Colonic mucosa (tissue), 4 donors: ENCODE results near the gene ITGB8. TPM values are rescaled to one million over a fixed set of nuclear protein-coding genes. Genes with fewer than 3 reads are reported as not detected.
A peak's percentile ranks its signal among the peaks of the same experiment; 100 is the strongest.

Experiments used
- DNase-seq: peaks from one replicate; pipeline ENCODE4 v3.0.0-alpha.2; 2020
- H3K27ac ChIP-seq: fragments of 200-600 bp; one replicate; pipeline ENCODE4 v1.8.0; 2021
- H3K27me3 ChIP-seq: fragments of 200-600 bp; one replicate; pipeline ENCODE4 v1.8.0; 2021
- H3K36me3 ChIP-seq: fragments of 200-600 bp; one replicate; pipeline ENCODE4 v1.8.0; 2021
- H3K4me1 ChIP-seq: fragments of 200-600 bp; one replicate; pipeline ENCODE4 v1.8.0; 2021; ENCODE audit warnings: mild to moderate bottlenecking
- H3K4me3 ChIP-seq: fragments of 200-600 bp; one replicate; pipeline ENCODE4 v1.8.0; 2021
- H3K9ac ChIP-seq, 2 donors: one replicate each; pipeline ENCODE4 v1.7.0; 2013; ENCODE audit warnings: control low read depth in 2 of 2, low read depth in 2 of 2, low read length in 2 of 2
- H3K9me3 ChIP-seq: fragments of 200-600 bp; one replicate; pipeline ENCODE4 v1.8.0; 2021
- intact Hi-C: fragments of 100-400 bp; cut with DNase I; formaldehyde crosslinking; loops from one replicate; pipeline ENCODE4 v1.14.1; 2022
- total RNA-seq, 2 donors: library from RNA; stranded (reverse); fragmentation: NEBNext Ultra II Directional in 1 of 2; extraction: Animal tissue kit (Norgen Biotek cat#: 25700) in 1 of 2; gene quantifications; one replicate each; pipeline ENCODE4 v1.2.1, GENCODE V29; 2021
- TF ChIP-seq, protein P1 (sequence below): fragments of 200-600 bp; IDR thresholded peaks from one replicate; pipeline ENCODE4 v1.8.0; 2022; ENCODE audit warnings: antibody characterized with exemption, mild to moderate bottlenecking
- donor health status: healthy.
- donor health status: DM: no; HTN: no; CAD: no.
- donor health status: DM: no; HTN: no; CAD: no.

Gene ITGB8
- total RNA-seq, 2 donors from 2014 or later = 7.3 to 8.1 TPM

DNA sequence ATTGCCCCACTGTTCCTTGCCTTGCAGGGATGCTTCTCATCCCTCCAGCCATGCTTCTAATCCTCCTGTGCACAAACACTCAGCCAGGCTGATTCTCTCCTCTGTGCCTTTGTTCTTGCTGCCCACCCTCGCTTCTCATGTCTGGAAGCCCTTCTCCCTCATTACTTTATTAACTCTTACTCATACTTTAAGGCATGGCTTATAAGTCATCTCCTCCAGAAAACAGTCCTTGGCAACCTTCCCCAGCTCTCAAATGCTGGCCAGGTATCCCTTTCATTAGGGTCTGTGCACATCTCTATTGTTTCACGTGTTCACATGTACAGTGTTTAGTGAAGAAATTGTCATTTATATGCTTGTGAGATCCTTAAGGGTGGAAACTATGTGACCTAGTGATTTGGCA, 62.9 kb downstream of the ITGB8 start:
- Histone ChIP-seq H3K27ac (no peak overlapping the region), H3K9me3 (no peaks in the 10 kb centered on the region), H3K4me3 (no peak overlapping the region), H3K36me3 (no peaks in the 10 kb centered on the region), H3K27me3 (no peaks in the 10 kb centered on the region), H3K9ac (no peak overlapping the region), H3K4me1 (no peaks in the 10 kb centered on the region)
- TF ChIP-seq, protein P1, sequence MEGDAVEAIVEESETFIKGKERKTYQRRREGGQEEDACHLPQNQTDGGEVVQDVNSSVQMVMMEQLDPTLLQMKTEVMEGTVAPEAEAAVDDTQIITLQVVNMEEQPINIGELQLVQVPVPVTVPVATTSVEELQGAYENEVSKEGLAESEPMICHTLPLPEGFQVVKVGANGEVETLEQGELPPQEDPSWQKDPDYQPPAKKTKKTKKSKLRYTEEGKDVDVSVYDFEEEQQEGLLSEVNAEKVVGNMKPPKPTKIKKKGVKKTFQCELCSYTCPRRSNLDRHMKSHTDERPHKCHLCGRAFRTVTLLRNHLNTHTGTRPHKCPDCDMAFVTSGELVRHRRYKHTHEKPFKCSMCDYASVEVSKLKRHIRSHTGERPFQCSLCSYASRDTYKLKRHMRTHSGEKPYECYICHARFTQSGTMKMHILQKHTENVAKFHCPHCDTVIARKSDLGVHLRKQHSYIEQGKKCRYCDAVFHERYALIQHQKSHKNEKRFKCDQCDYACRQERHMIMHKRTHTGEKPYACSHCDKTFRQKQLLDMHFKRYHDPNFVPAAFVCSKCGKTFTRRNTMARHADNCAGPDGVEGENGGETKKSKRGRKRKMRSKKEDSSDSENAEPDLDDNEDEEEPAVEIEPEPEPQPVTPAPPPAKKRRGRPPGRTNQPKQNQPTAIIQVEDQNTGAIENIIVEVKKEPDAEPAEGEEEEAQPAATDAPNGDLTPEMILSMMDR = no peak
- DNase-seq = no peak
- intact Hi-C loops = no loop called here

DNA sequence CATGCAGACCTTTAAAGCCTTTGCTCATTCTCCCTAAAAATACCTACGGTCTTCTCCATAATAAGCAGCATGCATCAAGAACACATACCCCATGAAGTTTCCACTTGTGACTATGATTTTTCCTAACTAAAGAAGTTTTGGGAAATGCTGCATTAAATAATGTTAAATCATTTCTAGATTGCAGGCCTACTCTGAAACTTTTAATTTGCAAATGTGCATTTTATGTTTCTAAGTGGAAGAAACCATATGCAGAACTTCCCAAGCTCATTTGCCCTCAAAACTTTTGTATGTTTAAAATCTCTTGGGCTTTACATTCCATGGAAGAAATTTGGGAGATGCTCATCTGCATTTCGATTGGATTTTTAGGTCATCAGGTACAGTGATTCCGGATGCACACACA, 63.6 kb downstream of the ITGB8 start:
- TF ChIP-seq, protein P1 = no peak
- DNase-seq = no peak
- no peaks in the 10 kb centered on the region for H3K4me1 ChIP-seq
- no peaks in the 10 kb centered on the region for H3K9me3 ChIP-seq
- no peaks in the 10 kb centered on the region for H3K27me3 ChIP-seq
- no peak overlapping the region for H3K27ac ChIP-seq
- intact Hi-C loops = no loop called here
- no peak overlapping the region for H3K9ac ChIP-seq
- H3K36me3 ChIP-seq = no peaks in the 10 kb centered on the region
- H3K4me3 ChIP-seq = no peak overlapping the region

DNA sequence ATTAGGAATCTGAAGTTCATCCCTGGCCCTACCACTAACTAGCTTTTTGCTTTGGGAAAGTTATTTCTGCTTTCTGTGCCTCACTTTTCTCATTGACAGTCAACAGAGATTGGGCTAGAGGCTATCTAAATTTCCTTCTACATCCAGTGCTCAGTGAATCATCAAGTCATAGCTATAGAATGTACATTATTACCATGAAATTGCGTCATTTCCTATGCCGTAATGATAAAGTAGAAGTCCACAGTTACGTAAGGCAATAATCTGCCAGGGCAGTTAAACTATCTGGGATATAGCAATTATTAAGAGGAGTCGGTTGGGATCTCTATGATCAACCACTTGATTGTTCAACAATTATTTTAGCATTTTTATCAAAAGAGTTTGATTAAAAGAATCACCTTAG, 64.4 kb downstream of the ITGB8 start:
- no peaks in the 10 kb centered on the region for H3K4me1 ChIP-seq
- TF ChIP-seq, protein P1 = no peak
- no peak overlapping the region for H3K27ac ChIP-seq
- intact Hi-C loops = no loop called here
- no peak overlapping the region for H3K9ac ChIP-seq
- no peaks in the 10 kb centered on the region for H3K36me3 ChIP-seq
- H3K27me3 ChIP-seq = no peaks in the 10 kb centered on the region
- no peak for DNase-seq
- no peak overlapping the region for H3K4me3 ChIP-seq
- no peaks in the 10 kb centered on the region for H3K9me3 ChIP-seq

DNA sequence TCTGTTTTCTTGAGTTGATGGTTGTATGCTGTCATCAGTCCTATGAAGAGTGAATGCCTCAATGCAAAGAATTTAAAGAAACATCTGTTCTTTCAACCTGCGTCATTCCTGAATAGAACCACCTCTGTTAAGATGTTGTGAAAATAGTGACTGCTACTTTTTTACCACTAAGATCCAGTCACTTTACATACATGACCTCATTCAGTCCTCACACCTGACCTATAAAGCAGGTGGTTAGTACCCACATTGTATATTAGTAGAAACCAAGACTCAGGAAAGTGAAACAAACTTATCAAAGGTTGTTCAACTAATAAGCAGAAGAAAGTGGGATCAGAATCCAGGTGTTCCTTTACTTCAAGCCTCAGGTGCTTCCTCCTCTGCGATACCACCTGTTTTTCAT, 64.8 kb downstream of the ITGB8 start:
- Histone ChIP-seq H3K9ac (no peak overlapping the region), H3K27me3 (no peaks in the 10 kb centered on the region), H3K36me3 (no peaks in the 10 kb centered on the region), H3K9me3 (no peaks in the 10 kb centered on the region), H3K4me3 (no peak overlapping the region), H3K4me1 (no peaks in the 10 kb centered on the region), H3K27ac (peak overlapping the region; percentile 44)
- intact Hi-C loops = no loop called here
- TF ChIP-seq, protein P1 = no peak
- DNase-seq = no peak

DNA sequence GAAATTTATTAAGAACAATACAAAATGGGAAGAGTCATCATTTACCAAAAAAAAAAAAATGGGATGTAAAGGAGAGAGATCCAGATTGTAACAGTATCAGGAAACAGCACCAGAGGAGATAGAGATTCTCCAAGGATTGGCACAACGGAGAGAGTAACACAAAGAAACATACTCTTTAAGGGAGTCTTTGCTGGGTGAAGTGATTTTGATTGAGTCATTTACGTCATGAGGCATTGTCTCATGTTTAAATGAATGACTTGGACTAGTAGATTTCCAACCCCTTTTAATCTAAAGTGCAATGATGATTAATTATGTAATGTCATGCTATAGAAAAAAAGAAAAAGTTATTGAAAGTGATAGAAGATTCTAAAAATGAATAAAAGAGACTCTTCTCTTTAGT, 68.8 kb downstream of the ITGB8 start:
- Histone ChIP-seq H3K4me1 (no peaks in the 10 kb centered on the region), H3K9ac (no peak overlapping the region), H3K27ac (no peak overlapping the region), H3K27me3 (no peaks in the 10 kb centered on the region), H3K9me3 (no peaks in the 10 kb centered on the region), H3K4me3 (no peak overlapping the region), H3K36me3 (no peaks in the 10 kb centered on the region)
- intact Hi-C loops = no loop called here
- TF ChIP-seq, protein P1 = no peak
- no peak for DNase-seq
